Peyer's patch (tissue), 4 donors: ENCODE results near the gene KIF14.

Experiments used
- CTCF ChIP-seq, 6 experiments: fragments of 450-650 bp in 4 of 6; fragments of 200-600 bp in 2 of 6; sonication (generic) in 1 of 6; IDR thresholded peaks; one replicate each; pipeline ENCODE4 v1.5.1; 2017 to 2019; ENCODE audit warnings: antibody characterized with exemption in 6 of 6, mild to moderate bottlenecking in 3 of 6, moderate library complexity in 1 of 6
- POLR2A ChIP-seq, 2 donors: fragments of 450-650 bp; IDR thresholded peaks; one replicate each; pipeline ENCODE4 v1.5.1; 2017; ENCODE audit warnings: antibody characterized with exemption in 2 of 2, mild to moderate bottlenecking in 2 of 2, moderate library complexity in 2 of 2

GRCh38 chr1:200640963-200641401 lies 20.4 kb upstream of the KIF14 start:
- TF ChIP-seq CTCF (IDR thresholded peaks at IDR 0.05) (no peak), POLR2A (IDR thresholded peaks at IDR 0.05) (no peak)
